Measurements from ENCODE around the gene AGR2.

AGR2 gene

GRCh38 chr7:16812542-16813231, 7.9 kb upstream of the AGR2 start:
- Histone ChIP-seq H3K4me1 (ENCODE audit: control insufficient read depth, insufficient read depth, low read length) (no peaks in the 10 kb centered on the region), H3K36me3 (ENCODE audit: control insufficient read depth, insufficient read depth, low read length) (no peaks in the 10 kb centered on the region), H3K27ac (ENCODE audit: low read depth, low read length) (no peak overlapping the region), H3K27me3 (ENCODE audit: control insufficient read depth, insufficient read depth, low read length) (no peaks in the 10 kb centered on the region), H3K9me3 (ENCODE audit: control insufficient read depth, insufficient read depth, low read depth, low read length) (no peaks in the 10 kb centered on the region), H3K4me3 (ENCODE audit: low read depth, low read length) (no peak overlapping the region), H3K9ac (ENCODE audit: low read length) (no peak overlapping the region)

DNA sequence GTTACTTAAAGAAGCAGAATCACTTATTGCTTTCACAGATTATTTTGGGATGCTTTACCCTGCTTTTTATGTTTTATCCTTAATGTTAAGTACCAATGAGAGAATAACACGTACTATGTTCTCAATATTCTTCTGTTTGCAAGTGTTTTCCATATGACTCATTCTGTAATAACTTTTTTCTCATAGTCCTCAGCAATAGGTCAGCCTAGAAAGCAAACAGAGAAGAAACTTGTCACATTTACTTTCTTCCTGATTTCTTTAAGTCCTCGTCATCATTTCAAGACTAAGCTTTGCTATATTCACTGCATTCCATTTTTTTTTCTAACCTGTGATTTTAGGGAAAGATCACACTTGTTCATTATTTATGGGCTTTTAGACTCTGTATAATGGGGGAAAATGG, 6.8 kb upstream of the AGR2 start:
- Histone ChIP-seq H3K4me1 (ENCODE audit: control insufficient read depth, insufficient read depth, low read length) (no peaks in the 10 kb centered on the region), H3K9ac (ENCODE audit: low read length) (no peak overlapping the region), H3K27me3 (ENCODE audit: control insufficient read depth, insufficient read depth, low read length) (no peaks in the 10 kb centered on the region), H3K4me3 (ENCODE audit: low read depth, low read length) (no peak overlapping the region), H3K9me3 (ENCODE audit: control insufficient read depth, insufficient read depth, low read depth, low read length) (no peaks in the 10 kb centered on the region), H3K36me3 (ENCODE audit: control insufficient read depth, insufficient read depth, low read length) (no peaks in the 10 kb centered on the region), H3K27ac (ENCODE audit: low read depth, low read length) (no peak overlapping the region)

GRCh38 chr7:16810573-16810972, 5.8 kb upstream of the AGR2 start:
- Histone ChIP-seq H3K36me3 (ENCODE audit: control insufficient read depth, insufficient read depth, low read length) (no peaks in the 10 kb centered on the region), H3K4me1 (ENCODE audit: control insufficient read depth, insufficient read depth, low read length) (no peaks in the 10 kb centered on the region), H3K27me3 (ENCODE audit: control insufficient read depth, insufficient read depth, low read length) (no peaks in the 10 kb centered on the region), H3K9me3 (ENCODE audit: control insufficient read depth, insufficient read depth, low read depth, low read length) (no peaks in the 10 kb centered on the region), H3K9ac (ENCODE audit: low read length) (no peak overlapping the region), H3K27ac (ENCODE audit: low read depth, low read length) (no peak overlapping the region), H3K4me3 (ENCODE audit: low read depth, low read length) (no peak overlapping the region)

GRCh38 chr7:16810112-16810511, 5.3 kb upstream of the AGR2 start:
- Histone ChIP-seq H3K27ac (ENCODE audit: low read depth, low read length) (no peak overlapping the region), H3K9me3 (ENCODE audit: control insufficient read depth, insufficient read depth, low read depth, low read length) (no peaks in the 10 kb centered on the region), H3K9ac (ENCODE audit: low read length) (no peak overlapping the region)

DNA sequence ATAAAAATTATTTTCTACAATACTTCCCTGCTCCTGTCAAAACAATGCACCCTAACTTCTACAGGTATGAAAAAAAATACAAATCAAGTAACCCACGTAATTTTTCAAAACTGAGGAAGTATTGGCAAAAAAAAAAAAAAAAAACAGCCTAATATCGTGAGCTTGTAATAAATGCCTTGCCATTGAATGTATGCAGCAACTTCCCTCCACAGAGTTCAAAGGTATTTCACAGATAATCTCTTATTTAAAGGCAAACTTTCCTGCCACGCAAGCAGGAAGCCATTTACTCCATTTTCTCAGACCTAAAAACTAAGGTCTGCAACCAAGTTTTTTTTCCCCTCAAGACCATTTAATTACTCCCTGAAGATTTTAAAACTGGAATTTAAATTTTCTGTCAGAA, 642 bp upstream of the AGR2 start:
- Histone ChIP-seq H3K4me1 (ENCODE audit: control insufficient read depth, insufficient read depth, low read length) (no peaks in the 10 kb centered on the region), H3K4me3 (ENCODE audit: low read depth, low read length) (no peak overlapping the region), H3K36me3 (ENCODE audit: control insufficient read depth, insufficient read depth, low read length) (no peaks in the 10 kb centered on the region), H3K9me3 (ENCODE audit: control insufficient read depth, insufficient read depth, low read depth, low read length) (no peaks in the 10 kb centered on the region), H3K9ac (ENCODE audit: low read length) (no peak overlapping the region), H3K27me3 (ENCODE audit: control insufficient read depth, insufficient read depth, low read length) (no peaks in the 10 kb centered on the region), H3K27ac (ENCODE audit: low read depth, low read length) (no peak overlapping the region)

More at GRCh38 chr7:16810112-16810511, 5.3 kb upstream of the AGR2 start:
- Histone ChIP-seq H3K4me3 (ENCODE audit: low read depth, low read length) (no peak overlapping the region), H3K4me1 (ENCODE audit: control insufficient read depth, insufficient read depth, low read length) (no peaks in the 10 kb centered on the region), H3K27me3 (ENCODE audit: control insufficient read depth, insufficient read depth, low read length) (no peaks in the 10 kb centered on the region), H3K36me3 (ENCODE audit: control insufficient read depth, insufficient read depth, low read length) (no peaks in the 10 kb centered on the region)

GRCh38 chr7:16803881-16804673, 722 bp downstream of the AGR2 start:
- Histone ChIP-seq H3K9me3 (ENCODE audit: control insufficient read depth, insufficient read depth, low read depth, low read length) (no peaks in the 10 kb centered on the region), H3K4me3 (ENCODE audit: low read depth, low read length) (no peak overlapping the region), H3K27me3 (ENCODE audit: control insufficient read depth, insufficient read depth, low read length) (no peaks in the 10 kb centered on the region), H3K4me1 (ENCODE audit: control insufficient read depth, insufficient read depth, low read length) (no peaks in the 10 kb centered on the region), H3K9ac (ENCODE audit: low read length) (no peak overlapping the region), H3K36me3 (ENCODE audit: control insufficient read depth, insufficient read depth, low read length) (no peaks in the 10 kb centered on the region), H3K27ac (ENCODE audit: low read depth, low read length) (no peak overlapping the region)

- no peak overlapping the region for H3K9ac ChIP-seq (ENCODE audit: low read length)
- H3K4me3 ChIP-seq (ENCODE audit: low read depth, low read length) = no peak overlapping the region
- H3K4me1 ChIP-seq (ENCODE audit: control insufficient read depth, insufficient read depth, low read length) = no peaks in the 10 kb centered on the region
- no peak overlapping the region for H3K27ac ChIP-seq (ENCODE audit: low read depth, low read length)
- H3K9me3 ChIP-seq (ENCODE audit: control insufficient read depth, insufficient read depth, low read depth, low read length) = no peaks in the 10 kb centered on the region
- H3K27me3 ChIP-seq (ENCODE audit: control insufficient read depth, insufficient read depth, low read length) = no peaks in the 10 kb centered on the region
- no peaks in the 10 kb centered on the region for H3K36me3 ChIP-seq (ENCODE audit: control insufficient read depth, insufficient read depth, low read length)
These were observed 1.7 kb downstream of the AGR2 start for GRCh38 chr7:16803125-16803524.

DNA sequence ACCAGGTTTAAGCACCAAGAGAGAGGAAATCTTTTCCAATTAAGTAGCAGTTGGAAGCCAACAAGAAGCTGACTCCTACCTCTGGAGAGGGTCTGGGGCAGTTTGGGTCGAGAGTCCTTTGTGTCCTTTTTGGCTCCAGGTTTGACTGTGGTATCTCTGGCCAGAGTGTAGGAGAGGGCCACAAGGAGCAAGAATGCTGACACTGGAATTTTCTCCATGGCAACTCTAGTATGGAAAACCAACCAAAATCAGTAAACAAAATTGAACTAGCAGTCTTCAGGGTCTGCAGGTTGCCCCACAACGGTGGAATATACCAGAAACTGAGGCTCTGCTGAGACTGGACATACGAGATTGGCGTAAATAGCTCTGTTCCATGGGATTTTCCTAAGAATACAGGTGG, 3.2 kb downstream of the AGR2 start:
- Histone ChIP-seq H3K4me3 (ENCODE audit: low read depth, low read length) (no peak overlapping the region), H3K4me1 (ENCODE audit: control insufficient read depth, insufficient read depth, low read length) (no peaks in the 10 kb centered on the region), H3K9ac (ENCODE audit: low read length) (no peak overlapping the region), H3K36me3 (ENCODE audit: control insufficient read depth, insufficient read depth, low read length) (no peaks in the 10 kb centered on the region), H3K9me3 (ENCODE audit: control insufficient read depth, insufficient read depth, low read depth, low read length) (no peaks in the 10 kb centered on the region), H3K27ac (ENCODE audit: low read depth, low read length) (no peak overlapping the region), H3K27me3 (ENCODE audit: control insufficient read depth, insufficient read depth, low read length) (no peaks in the 10 kb centered on the region)

DNA sequence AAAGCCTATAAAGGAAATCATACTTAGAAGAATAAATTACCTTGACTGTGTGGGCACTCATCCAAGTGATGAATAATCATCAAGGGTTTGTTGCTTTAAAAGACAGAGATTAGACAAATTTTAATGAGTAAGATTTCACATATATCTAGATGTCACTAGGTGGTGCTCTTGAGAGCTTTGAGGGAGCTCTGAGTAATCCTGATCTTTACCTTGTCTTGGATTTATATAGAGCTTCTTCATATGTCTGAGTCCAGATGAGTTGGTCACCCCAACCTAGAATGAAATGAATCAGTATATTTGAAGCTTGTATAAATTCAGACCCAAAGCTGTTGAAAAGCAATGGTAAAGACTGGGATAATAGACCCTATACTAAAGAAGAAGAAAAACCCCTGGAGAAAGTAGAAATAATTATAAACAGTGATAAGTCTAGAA, 3.7 kb downstream of the AGR2 start:
- H3K36me3 ChIP-seq (ENCODE audit: control insufficient read depth, insufficient read depth, low read length) = no peaks in the 10 kb centered on the region

DNA sequence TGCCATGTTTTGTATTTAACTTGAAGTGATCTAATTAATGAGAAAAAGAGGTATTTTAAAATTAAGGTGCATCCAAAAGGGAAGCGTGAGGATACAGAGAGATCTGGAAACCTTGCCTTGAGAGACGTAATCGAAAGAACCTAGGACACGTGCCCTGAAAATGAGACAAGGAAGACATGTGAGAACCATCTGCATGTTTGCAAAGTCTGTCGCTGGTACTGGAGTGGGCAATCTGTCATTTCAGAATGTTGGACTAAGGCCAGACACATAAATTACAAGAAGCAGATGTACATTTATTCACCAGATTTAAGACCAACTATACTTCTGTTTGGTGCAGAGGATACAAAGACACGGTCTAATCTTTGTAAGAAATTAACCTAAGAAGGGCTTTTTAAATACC, 9.2 kb downstream of the AGR2 start:
- no peak overlapping the region for H3K27ac ChIP-seq (ENCODE audit: low read depth, low read length)
- no peaks in the 10 kb centered on the region for H3K36me3 ChIP-seq (ENCODE audit: control insufficient read depth, insufficient read depth, low read length)
- no peaks in the 10 kb centered on the region for H3K4me1 ChIP-seq (ENCODE audit: control insufficient read depth, insufficient read depth, low read length)
- H3K4me3 ChIP-seq (ENCODE audit: low read depth, low read length) = no peak overlapping the region
- no peak overlapping the region for H3K9ac ChIP-seq (ENCODE audit: low read length)
- no peaks in the 10 kb centered on the region for H3K9me3 ChIP-seq (ENCODE audit: control insufficient read depth, insufficient read depth, low read depth, low read length)
- H3K27me3 ChIP-seq (ENCODE audit: control insufficient read depth, insufficient read depth, low read length) = no peaks in the 10 kb centered on the region

More for the DNA sequence above, 3.7 kb downstream of the AGR2 start:
- Histone ChIP-seq H3K4me3 (ENCODE audit: low read depth, low read length) (no peak overlapping the region), H3K4me1 (ENCODE audit: control insufficient read depth, insufficient read depth, low read length) (no peaks in the 10 kb centered on the region), H3K27ac (ENCODE audit: low read depth, low read length) (no peak overlapping the region), H3K27me3 (ENCODE audit: control insufficient read depth, insufficient read depth, low read length) (no peaks in the 10 kb centered on the region), H3K9me3 (ENCODE audit: control insufficient read depth, insufficient read depth, low read depth, low read length) (no peaks in the 10 kb centered on the region), H3K9ac (ENCODE audit: low read length) (no peak overlapping the region)

- H3K9ac ChIP-seq (ENCODE audit: low read length) = no peak overlapping the region
- no peak overlapping the region for H3K4me3 ChIP-seq (ENCODE audit: low read depth, low read length)
- no peaks in the 10 kb centered on the region for H3K36me3 ChIP-seq (ENCODE audit: control insufficient read depth, insufficient read depth, low read length)
- H3K4me1 ChIP-seq (ENCODE audit: control insufficient read depth, insufficient read depth, low read length) = no peaks in the 10 kb centered on the region
- no peaks in the 10 kb centered on the region for H3K27me3 ChIP-seq (ENCODE audit: control insufficient read depth, insufficient read depth, low read length)
- no peak overlapping the region for H3K27ac ChIP-seq (ENCODE audit: low read depth, low read length)
- H3K9me3 ChIP-seq (ENCODE audit: control insufficient read depth, insufficient read depth, low read depth, low read length) = no peaks in the 10 kb centered on the region
These were observed 9.8 kb downstream of the AGR2 start for GRCh38 chr7:16794986-16795385.
